GM21367 (cell line): ENCODE results near the gene GNB5.
"Not testable (repeated sequence)": the region's sequence is repeated elsewhere in the genome, so short reads cannot be mapped to it uniquely, and the experiment has no call there.

Experiments
- ATAC-seq: cut with Tn5 transposase; IDR thresholded peaks from one replicate; pipeline ENCODE4 v1.9.1; 2021; ENCODE audit not compliant: unreplicated experiment

The GNB5 gene

DNA sequence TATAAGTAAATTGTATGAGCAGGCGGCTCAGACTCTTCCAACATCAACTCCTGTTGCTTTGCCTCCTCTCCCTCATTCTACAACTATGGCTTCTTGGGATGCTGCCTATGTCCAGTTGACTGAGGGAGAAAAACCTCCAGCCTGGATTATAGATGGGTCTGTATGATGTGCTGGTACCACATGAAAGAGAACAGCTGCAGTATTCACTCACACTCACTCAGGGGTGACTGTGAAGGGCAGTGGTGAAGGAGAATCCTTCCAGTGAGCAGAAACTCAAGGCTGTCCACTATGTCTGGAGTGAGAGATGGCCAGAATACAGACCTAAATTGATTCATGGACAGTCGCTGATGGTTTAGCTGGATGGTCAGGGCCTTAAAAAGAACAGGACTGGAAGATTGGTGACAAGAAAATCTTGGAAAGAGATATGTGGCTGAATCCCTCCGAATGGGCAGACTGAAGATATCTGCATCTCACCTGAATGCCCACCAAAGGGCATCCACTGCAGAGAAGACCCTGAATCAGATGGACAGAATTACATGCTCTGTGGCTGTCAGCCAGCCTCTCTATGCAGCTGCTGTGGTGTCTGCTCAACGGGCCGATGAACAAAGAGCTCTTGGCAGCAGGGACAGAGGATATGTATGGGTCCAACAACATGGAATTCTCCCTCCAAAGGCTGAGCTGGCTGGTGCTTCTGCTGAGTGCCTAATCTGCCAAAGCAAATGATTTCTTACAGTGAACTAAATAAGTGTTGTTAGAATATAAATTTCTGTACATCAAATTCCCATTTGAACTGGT lies 76.7 kb downstream of the GNB5 start:
- no peak for ATAC-seq

DNA sequence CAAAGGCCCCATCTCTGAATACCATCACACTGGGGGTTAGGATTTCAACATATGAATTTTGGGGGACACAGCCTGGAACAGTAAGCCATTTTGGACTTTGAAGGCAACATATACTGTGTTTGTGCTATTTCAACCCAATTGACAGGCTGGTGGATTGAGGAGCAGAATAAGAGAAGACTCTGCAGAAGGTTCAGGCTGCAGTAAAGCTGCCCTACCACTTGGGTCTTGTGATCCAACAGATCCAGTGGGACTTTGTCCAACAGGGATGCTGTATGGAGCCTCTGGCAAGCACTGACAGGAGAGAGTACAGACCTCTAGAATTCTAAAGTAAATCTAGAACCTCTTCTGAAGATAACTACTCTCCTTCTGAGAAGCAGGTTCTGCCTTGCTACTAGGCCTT lies 77.5 kb downstream of the GNB5 start:
- ATAC-seq, result no peak

DNA sequence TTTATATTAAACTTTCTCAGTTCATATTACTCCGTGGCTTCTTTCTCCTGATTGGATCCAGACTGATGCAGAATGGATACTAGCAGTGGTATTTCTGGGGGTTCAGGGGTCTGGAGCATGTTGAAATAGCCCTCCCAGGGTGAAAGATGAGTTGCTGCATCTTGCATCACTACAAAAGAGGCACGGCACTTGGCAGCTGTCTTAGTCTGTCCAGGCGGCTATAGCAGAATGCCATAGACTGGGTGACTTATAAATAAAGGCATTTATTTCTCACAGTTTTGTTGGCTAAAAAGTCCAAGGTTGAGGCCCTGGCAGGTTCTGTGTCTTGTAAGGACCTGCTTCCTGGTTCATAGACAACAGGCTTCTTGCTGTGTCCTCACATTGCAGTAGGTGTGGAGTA lies 78.0 kb downstream of the GNB5 start:
- no peak for ATAC-seq

DNA sequence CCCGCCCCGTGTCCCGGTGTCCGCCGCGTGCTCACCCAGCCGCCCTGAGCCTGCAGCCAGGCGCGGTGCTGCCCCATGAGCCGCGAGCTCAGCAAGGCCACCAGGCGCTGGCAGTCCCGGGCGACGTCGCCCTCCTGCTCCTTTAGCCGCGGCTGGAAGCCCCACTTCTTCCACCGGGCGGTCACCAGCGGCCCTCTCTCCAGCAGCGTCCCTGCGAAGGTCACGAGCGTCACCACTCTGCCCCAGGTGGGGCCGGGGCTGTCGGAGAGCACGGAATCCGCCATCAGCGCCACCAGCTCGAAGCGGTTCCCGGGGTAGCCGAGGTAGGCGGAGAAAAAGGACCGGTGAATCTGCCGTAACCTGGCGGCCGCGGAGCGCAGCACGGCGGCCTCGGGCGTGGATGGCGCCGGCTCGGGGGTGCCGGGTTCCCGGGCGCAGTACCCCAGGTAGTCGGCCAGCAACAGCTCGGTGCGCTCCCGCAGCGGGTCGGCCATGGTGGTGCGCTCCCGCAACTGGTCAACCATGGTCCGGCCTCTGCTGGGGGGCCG lies 78.9 kb downstream of the GNB5 start:
- no peak for ATAC-seq

DNA sequence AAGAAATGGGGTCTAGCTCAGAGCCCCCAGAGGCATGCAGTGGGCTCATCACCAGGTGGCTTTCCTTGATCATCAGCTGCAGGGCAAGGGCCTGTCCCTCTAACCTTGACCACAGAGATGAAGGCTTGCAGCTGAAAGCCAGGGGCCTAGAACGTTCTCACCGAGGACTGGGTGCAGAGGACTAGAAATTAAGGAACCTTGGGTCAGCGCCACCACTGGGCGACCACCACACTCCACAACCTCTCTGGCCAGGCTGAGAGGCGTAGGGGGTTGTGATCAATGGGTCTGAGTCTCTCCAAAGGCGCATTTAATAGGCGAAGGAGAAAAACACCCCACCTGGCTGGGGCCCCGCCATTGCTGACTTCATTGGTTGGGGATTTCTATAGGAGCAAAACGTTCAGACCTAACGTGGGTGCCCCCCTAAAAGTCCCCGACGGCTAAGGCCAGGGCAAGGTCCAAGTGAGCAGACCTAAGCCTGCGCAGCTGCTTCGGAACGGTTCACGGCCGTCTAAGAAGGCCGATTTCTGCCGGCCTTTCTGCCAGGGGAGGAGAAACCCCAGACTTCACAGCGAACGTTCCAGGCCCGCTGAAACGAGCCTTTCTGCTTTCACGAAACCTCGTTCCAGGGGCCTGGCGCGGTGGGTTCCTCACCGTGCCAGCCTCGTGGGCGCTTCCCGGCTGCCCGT lies 79.5 kb downstream of the GNB5 start:
- ATAC-seq, result no peak

DNA sequence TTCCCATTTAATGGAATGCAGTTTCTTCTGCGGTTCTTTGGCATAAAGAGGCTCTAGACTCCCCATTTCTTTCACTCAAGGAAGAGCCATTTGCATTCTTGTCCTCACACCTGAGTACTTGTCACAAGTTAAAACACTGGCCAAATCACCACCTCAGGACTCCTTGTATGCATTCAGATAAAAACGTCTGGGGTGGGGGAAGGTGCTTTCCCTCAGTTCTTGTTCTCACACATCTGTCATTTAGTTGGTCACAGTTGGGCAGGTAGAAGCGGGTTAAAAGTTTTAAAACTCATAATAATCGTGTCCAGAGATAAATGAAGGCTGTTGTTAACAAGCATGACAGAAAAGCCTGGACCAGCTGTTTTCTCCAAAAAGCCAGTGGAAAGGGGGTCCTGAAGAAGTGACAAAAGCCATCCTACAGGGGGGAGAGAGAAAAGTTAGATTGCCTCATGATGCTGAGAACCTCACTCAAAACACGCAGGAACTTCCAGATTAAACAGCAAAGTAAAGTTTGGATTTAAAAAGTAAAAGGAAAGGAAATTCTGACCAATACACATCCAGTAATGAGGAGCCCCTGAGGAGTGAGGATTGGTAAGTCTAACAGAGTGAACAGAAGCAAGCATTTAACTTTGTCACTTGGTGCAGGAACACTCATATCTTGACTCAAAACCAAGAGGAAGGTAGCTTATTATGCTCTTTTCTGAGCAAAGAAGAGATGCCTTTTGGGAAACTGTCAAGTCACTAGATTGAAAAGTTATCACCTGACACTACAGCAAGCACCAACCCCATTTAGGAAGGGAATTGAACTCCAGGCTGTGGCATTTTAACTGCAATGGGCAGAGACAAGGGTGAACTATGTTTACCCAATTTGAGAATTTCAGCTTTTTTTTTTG lies 81.4 kb downstream of the GNB5 start:
- ATAC-seq, result no peak

DNA sequence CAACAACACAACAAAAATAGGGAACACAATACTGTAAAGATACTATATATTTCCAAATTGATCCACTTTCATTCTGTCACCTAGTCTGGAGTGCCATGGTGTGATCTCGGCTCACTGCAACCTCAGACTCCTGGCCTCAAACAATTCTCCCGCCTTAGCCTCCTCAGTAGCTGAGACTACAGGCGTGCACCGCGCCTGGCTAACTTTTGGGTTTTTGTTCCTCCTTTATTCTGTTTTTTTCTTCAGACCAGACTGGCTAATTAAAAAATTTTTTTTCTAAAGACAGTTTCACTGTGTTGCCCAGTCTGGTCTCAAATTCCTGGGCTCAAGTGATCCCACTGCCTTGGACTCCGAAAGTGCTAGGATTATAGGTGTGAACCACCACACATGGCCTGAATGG lies 84.0 kb downstream of the GNB5 start:
- ATAC-seq, result no peak

DNA sequence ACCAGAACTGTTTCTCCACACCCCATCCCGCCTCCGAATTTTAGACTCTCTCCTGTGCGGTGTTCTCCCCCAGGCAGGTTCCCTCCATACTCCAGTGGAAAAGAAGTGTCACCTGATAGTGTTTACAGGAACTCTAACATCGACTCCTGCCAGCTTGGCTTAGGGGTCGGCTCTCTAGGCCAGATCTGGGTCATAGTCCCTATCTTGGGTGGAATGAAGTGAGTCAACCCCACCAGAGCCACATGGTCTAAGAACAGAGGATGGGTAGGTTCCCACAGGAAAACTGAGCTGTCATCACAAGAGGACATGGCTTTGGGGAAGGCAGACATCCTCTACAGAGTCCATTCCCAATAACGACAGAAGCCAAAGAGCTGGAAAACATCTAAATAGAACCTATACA lies 84.6 kb downstream of the GNB5 start:
- ATAC-seq, result no peak

DNA sequence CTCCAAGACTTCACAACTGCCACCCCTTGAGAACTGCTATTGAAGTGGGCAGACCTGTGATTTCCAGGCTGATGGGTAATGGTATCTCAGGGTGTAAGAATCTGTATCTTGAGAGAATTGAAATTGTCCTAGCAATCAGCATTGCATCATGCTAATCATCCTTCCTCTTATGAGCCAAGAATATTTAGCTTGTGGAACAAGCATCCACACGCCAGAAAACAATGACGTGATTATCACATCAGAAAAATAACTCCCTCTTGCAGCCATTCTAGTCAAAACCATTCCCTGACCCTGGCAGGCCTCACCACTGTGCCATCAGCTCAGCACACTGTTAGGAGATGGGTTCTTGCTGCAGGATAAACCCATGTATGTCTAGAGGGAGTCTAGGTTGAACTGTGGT lies 85.3 kb downstream of the GNB5 start:
- no peak for ATAC-seq

DNA sequence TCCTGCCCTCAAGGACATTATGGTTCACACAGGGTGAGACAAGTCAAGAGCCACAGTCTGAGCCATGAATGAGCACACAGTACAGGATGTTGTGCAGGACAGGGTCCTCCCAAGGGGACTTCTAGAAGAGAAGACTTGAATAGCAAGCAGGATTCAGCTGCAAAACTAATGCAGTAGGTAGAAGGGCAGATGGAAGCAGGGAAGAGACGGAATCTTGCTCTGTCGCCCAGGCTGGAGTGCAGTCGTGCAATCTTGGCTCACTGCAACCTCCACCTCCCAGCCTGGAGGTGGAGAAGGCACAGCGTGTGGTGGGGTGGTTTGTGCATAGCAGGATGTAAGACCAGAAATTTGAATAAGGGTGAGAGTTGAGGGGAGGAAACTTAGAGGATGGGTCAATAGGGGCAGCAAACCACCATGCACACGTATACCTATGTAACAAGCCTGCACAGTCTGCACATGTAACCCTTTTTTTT lies 86.6 kb downstream of the GNB5 start:
- ATAC-seq, result no peak

DNA sequence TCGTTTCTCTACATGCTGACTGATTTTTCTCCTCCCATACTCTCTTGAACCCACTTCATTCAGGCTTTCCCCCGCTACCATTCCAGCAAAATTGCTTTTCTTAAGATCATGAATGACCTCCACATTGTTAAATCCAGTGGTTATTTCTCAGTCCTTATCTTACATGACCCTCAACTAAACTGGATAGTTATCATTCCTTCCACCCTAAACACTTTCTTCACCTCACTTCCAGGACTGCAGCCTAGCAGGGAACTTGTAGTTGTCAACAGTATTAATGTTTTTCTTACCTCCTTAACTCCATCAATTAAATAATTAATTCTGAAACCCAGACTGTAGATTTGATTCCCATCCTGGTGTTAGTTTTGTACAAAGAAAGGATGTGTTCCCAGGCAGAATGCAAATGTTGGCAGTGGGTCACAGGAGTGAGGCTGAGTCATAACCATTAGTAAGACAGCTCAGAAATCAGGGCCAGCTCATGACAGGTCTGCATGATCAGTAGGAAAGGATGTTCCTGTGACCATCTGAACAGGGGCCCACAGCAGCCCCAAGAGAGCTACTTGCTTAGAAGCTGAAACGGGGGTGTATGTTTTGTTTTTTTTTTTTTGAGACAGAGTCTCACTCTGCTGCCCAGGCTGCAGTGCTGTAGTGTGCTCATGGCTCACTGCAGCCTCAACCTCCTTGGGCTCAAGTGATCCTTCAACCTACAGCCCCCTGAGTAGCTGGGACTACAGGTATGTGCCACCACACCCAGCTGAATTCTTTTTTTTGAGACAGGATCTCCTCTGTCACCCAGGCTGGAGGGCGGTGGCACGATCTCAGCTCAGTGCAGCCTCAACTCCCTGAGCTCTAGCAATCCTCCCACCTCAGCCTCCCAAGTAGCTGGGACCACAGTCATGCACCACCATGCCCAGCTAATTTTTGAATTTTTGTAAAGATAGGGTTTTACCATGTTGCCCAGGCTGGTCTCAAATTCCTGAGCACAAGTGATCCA lies 87.7 kb downstream of the GNB5 start:
- ATAC-seq, result peak; percentile 68

DNA sequence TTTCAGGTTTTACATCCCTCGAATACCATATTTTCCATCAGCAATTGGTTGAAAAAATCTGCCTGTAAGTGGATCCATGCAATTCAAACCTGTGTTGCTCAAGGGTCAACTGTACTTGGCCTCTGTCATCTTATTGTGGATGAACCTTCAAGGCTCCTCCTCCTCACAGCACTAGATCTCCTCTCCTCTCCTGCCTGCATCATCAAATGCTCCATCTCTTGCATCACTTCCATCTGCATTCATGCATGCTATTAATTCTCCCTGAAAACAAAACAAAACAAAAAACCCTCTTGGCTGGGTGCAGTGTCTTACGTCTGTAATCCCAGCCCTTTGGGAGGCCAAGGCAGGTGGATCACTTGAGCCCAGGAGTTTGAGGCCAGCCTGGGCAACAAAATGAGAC lies 88.7 kb downstream of the GNB5 start:
- ATAC-seq, result no peak

DNA sequence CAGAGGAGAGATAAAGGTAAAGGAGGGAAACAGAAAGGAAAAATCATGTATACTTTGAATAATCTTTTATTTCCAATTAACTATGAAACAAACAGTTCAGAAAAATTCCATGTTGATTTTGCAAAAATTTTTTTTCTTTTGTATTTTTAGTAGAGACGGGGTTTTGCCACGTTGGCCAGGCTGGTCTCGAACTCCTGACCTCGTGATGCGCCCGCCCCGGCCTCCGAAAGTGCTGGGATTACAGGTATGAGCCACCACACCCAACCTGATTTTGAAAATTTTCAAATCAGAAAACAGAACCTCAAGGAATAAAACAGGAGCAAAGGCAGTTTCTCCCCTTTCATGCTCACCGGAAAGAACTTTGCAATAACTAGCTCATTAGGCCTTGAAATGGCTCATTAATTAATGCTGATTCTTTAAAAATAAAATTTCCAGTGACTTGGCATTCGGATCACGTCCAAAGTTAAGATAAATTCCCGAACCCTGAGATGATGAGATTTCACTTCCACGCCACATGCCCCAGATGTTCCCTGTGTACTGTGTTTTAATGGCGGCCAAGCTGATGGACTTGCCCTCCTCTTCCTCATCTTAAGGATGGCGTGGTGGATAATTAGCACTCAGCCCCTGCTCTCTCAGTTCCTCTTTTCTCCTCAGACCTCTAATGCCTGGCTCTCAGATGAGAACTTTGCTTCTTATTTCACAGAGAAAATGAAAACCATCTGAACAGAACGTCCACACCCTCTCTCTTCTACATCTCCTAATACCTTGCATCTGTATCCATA lies 89.5 kb downstream of the GNB5 start:
- peak; percentile 35 for ATAC-seq

DNA sequence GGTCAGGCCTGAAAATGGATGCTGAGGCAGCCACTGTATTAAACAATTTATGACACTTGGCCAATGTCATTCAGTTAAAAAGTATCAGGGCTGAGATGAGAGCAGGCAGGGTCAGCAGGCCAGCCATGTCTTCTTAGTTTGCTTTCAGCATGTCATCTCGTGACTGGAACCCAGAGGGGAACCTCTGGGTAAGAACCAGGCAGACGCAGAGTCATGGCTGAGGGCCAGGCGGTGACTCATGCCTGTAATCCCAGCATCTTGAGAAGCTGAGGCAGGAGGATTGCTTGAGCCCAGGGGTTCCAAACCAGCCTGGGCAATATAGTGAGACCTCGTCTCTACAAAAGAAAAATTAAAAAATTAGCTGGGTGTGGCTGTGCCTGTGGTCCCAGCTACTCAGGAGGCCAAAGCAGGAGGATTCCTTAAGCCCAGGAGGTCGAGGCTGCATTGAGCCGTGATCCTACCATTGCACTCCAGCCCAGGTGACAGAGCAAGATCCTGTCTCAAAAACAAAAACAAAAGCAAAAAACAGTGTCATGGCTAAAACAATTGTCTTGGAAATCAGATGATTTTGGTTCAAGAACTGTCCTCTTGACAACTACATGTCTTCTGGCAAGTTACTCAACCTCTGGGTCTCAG lies 90.3 kb downstream of the GNB5 start:
- ATAC-seq, result no peak

DNA sequence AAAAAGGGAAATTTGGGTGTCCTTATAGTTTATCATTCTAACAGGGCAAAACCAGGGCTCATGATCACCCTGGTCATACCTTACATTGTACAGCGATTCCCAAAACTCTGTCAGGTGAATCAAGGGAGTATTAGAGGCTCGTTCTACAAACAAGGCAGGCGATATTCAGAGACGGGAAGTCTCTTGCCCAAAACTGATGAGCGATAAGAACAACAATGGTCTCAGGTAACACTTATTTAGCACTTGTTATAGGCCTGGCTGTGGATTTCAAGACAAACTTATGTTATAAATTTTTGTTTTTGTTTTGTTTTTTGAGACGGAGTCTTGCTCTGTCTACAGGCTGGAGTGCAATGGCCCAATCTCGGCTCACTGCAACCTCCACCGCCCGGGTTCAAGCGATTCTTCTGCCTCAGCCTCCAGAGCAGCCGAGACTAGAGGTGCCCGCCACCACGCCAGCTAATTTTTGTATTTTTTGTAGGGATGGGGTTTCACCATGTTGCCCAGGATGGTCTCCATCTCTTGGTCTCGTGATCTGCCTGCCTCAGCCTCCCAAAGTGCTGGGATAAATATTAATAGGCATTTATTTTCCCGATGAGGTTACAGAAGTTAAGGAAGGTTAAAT lies 91.4 kb downstream of the GNB5 start:
- no peak for ATAC-seq

DNA sequence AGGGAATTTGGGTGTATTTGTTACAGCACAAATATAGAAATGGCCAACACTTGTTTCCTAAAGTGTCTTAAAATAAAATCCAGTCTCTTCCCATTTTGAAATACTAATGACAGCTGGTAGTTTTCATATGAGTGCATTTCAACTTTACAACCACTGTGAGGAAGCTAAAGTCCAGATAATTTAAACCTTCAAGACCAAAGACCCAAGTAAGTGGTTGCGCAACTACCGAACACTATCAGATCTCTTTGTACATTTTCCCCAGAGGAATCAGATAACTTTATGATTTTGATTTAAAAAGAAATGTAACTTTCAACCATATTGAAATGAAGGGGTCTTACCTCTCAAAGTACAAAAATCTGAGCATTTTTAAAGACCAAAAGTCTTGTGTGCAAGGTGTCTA lies 92.9 kb downstream of the GNB5 start:
- no peak for ATAC-seq

DNA sequence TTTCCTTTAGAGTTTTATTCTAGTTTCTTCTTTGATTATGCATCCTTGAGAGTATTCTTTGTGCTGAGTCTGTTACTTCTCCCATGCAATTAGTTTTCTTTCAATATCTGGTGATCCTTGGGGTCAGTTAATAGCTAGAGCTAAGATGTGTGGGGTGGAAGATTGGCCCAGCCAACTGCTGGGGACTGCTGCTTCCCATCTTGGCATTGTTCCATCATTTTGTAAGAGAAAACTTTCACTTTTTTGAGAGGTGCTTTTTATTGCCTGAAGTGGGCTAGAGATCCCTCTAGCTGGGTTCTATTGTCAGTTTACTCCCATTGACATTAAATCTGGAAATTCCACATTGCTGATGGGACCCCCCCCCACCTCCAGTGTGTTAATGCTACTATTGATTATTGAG lies 94.0 kb downstream of the GNB5 start:
- ATAC-seq, result no peak

DNA sequence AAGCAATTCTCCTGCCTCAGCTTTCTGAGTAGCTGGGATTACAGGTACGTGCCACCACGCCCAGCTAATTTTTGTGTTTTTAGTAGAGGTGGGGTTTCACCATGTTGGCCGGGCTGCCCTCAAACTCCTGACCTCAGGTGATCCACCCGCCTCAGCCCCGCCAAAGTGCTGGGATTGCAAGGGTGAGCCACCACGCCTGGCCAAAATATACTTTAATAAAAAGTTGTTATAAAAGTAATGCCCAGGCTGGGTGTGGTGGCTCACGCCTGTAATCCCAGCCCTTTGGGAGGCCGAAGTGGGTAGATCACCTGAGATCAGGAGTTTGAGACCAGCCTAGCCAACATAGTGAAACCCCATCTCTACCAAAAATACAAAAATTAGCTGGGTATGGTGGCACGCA lies 94.7 kb downstream of the GNB5 start:
- not testable (repeated sequence) for ATAC-seq
